ENCODE measurements around the gene ITK.

The ITK gene

GRCh38 chr5:157159209-157159751 is 21.4 kb upstream of the ITK start:
- POLR2A ChIA-PET, result no interaction called here
- CTCF ChIA-PET, result interaction anchor here (2.3 kb wide), 1 partner anchor 8 kb away, joined by 6 read pairs; no protein-coding TSS in a partner anchor
- no peak for TF ChIP-seq CTCF (IDR thresholded peaks at IDR 0.05; ENCODE audit: control extremely low read depth, extremely low read depth, low read depth, missing control alignments)
- no peak for DNase-seq (ENCODE audit: extremely low spot score)

- CTCF ChIA-PET, result no interaction called here
- DNase-seq (ENCODE audit: extremely low spot score), result no peak
- POLR2A ChIA-PET, result no interaction called here
- no peak for TF ChIP-seq CTCF (IDR thresholded peaks at IDR 0.05; ENCODE audit: control extremely low read depth, extremely low read depth, low read depth, missing control alignments)
Observed at GRCh38 chr5:157160001-157160400, 20.6 kb upstream of the ITK start.

GRCh38 chr5:157161996-157162395 is 18.6 kb upstream of the ITK start:
- POLR2A ChIA-PET, result no interaction called here
- no peak for DNase-seq (ENCODE audit: extremely low spot score)
- CTCF ChIA-PET, result interaction anchor here (0.8 to 3.6 kb wide), 8 partner anchors 11 to 581 kb away, joined by 3 to 30 read pairs (median 4); no protein-coding TSS in a partner anchor
- no peak for TF ChIP-seq CTCF (IDR thresholded peaks at IDR 0.05; ENCODE audit: control extremely low read depth, extremely low read depth, low read depth, missing control alignments)

GRCh38 chr5:157162919-157163510 is 17.6 kb upstream of the ITK start:
- POLR2A ChIA-PET, result no interaction called here
- no peak for TF ChIP-seq CTCF (IDR thresholded peaks at IDR 0.05; ENCODE audit: control extremely low read depth, extremely low read depth, low read depth, missing control alignments)
- no peak for DNase-seq (ENCODE audit: extremely low spot score)
- CTCF ChIA-PET, result interaction anchor here (1.1 to 3.6 kb wide), 5 partner anchors 13 to 580 kb away, joined by 3 to 30 read pairs (median 3); no protein-coding TSS in a partner anchor

- CTCF ChIA-PET, result interaction anchor here (1.0 kb wide), 1 partner anchor 9 kb away, joined by 3 read pairs; no protein-coding TSS in a partner anchor
- TF ChIP-seq CTCF (IDR thresholded peaks at IDR 0.05; ENCODE audit: control extremely low read depth, extremely low read depth, low read depth, missing control alignments), result no peak
- POLR2A ChIA-PET, result no interaction called here
- no peak for DNase-seq (ENCODE audit: extremely low spot score)
Observed at GRCh38 chr5:157164521-157164920, 16.1 kb upstream of the ITK start.

GRCh38 chr5:157165261-157165660 is 15.4 kb upstream of the ITK start:
- DNase-seq (ENCODE audit: extremely low spot score), result no peak
- no peak for TF ChIP-seq CTCF (IDR thresholded peaks at IDR 0.05; ENCODE audit: control extremely low read depth, extremely low read depth, low read depth, missing control alignments)
- CTCF ChIA-PET, result interaction anchor here (0.9 to 1.5 kb wide), 3 partner anchors 10 to 146 kb away, joined by 3 to 5 read pairs (median 3); no protein-coding TSS in a partner anchor
- POLR2A ChIA-PET, result no interaction called here
